ENCODE data around the gene CCDC192.

Gene CCDC192

GRCh38 chr5:127758766-127759283 is 55.6 kb downstream of the CCDC192 start:
- DNase-seq (ENCODE audit: low read depth): no peak
- no peak overlapping the region for H3K4me3 ChIP-seq (ENCODE audit: low read depth, low read length)
- TF ChIP-seq, protein P1, sequence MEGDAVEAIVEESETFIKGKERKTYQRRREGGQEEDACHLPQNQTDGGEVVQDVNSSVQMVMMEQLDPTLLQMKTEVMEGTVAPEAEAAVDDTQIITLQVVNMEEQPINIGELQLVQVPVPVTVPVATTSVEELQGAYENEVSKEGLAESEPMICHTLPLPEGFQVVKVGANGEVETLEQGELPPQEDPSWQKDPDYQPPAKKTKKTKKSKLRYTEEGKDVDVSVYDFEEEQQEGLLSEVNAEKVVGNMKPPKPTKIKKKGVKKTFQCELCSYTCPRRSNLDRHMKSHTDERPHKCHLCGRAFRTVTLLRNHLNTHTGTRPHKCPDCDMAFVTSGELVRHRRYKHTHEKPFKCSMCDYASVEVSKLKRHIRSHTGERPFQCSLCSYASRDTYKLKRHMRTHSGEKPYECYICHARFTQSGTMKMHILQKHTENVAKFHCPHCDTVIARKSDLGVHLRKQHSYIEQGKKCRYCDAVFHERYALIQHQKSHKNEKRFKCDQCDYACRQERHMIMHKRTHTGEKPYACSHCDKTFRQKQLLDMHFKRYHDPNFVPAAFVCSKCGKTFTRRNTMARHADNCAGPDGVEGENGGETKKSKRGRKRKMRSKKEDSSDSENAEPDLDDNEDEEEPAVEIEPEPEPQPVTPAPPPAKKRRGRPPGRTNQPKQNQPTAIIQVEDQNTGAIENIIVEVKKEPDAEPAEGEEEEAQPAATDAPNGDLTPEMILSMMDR (IDR thresholded peaks at IDR 0.05; ENCODE audit: control insufficient read depth, extremely low read depth, insufficient read depth): no peak

DNA sequence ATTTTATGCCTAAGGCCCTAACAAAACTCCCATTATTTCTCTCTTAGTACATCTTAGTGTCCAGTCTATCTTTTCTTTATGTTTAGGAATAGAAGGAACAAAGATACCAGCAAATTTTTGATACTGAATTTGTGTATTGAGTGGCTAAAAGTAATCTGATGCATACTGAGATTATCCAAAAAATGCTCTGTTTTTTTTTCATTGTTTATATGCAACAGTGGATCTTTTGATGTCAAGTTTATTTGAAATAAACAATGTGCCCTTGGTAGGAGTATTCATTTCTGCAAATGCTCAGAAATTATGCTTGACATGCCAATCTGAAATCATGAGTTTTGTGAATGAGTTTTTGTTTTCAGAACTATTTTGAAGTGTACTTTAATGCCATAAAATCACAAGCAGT is 58.7 kb downstream of the CCDC192 start:
- DNase-seq (ENCODE audit: low read depth): no peak
- TF ChIP-seq, protein P1 (IDR thresholded peaks at IDR 0.05; ENCODE audit: control insufficient read depth, extremely low read depth, insufficient read depth): no peak
- no peak overlapping the region for H3K4me3 ChIP-seq (ENCODE audit: low read depth, low read length)

DNA sequence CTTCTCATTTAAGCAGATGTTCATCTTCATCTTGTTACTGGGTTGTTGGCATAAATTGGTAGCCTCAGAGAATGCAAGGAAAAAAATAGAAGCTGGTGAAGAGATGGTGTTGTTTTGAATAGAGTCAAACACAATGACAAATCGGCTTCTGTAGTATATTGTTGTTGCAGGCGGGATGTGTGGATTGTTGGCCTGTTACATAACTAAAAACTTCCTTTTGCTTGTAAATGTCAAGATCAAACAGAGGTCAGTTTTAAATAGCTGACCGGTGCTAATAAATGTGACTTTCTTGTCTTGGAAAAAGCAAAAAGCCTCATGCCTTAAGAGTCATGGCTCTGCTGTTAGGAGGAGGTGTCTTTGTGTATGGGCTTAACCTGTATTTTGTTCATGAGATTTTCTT is 59.2 kb downstream of the CCDC192 start:
- DNase-seq (ENCODE audit: low read depth): no peak
- TF ChIP-seq, protein P1 (IDR thresholded peaks at IDR 0.05; ENCODE audit: control insufficient read depth, extremely low read depth, insufficient read depth): no peak
- no peak overlapping the region for H3K4me3 ChIP-seq (ENCODE audit: low read depth, low read length)

DNA sequence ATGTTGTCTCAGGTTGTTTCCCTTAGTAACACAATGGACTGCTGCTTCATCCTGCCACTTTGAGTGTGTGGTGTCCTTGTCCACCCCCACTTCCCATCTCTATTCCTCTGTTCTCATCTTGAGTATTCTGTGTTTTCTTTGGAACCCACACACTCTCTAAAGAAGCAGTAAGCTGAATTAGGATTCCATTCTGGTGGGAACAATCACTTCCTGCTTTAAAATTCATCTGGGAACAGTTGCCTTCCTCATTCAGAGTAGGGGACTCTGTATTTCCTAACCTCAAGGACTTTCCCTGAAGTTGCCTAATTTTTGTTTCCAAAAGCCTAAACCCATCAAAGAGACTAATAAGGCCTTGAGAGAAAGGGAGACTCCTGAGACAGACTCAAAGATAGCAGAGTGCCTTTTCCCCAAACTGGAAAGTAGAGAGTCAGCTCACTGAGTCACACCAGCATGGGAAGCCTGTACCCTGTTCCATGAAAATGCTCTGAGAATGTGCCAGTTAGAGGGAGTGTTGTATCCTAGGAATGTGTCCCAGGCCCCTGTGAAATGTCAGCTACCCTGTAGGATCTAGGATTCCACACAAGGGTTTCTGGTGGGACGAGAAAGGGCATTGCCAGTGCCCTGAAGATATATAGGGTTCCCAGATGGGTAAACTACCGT is 63.6 kb downstream of the CCDC192 start:
- DNase-seq (ENCODE audit: low read depth): no peak
- TF ChIP-seq, protein P1 (IDR thresholded peaks at IDR 0.05; ENCODE audit: control insufficient read depth, extremely low read depth, insufficient read depth): no peak
- no peak overlapping the region for H3K4me3 ChIP-seq (ENCODE audit: low read depth, low read length)

DNA sequence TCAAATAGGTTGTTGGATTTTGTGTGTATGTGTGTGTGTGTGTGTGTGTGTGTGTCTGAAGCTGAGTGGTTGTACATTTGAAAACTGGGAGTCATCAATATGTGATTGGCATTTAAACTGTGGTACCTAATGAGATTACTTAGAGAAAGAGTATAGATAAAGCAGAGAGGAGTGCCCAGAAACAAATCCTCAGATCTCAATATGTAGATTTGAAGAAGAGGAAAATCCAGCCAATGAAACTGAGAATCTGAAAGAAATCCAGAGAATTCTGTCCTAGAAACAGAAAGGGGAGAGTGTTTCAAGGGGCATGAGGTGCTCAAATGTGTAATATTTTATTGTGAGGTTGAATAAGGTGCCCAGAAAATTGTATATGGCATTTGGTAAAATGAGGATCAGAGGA is 66.2 kb downstream of the CCDC192 start:
- DNase-seq (ENCODE audit: low read depth): no peak
- H3K4me3 ChIP-seq (ENCODE audit: low read depth, low read length): no peak overlapping the region
- TF ChIP-seq, protein P1 (IDR thresholded peaks at IDR 0.05; ENCODE audit: control insufficient read depth, extremely low read depth, insufficient read depth): no peak

DNA sequence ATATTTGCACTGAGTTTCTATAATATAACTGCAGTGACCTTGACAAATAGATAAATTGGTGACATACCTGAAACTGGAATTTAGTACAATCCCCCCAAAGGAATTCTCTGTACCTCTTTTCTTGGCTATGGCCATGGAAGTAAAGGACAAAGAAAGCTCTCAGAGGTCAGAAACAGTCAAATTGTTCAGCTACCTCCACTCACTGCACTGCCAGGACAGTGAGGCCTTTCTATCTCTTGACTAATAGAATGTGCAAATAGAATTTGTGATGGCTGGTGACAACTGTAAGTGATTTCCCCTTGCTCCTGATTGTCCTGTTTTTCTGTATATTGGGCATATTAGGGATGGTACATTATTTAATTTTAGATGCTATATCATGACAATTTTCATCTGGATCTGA is 67.1 kb downstream of the CCDC192 start:
- no peak for DNase-seq (ENCODE audit: low read depth)
- H3K4me3 ChIP-seq (ENCODE audit: low read depth, low read length): no peak overlapping the region
- TF ChIP-seq, protein P1 (IDR thresholded peaks at IDR 0.05; ENCODE audit: control insufficient read depth, extremely low read depth, insufficient read depth): no peak

- H3K4me3 ChIP-seq (ENCODE audit: low read depth, low read length): no peak overlapping the region
- TF ChIP-seq, protein P1 (IDR thresholded peaks at IDR 0.05; ENCODE audit: control insufficient read depth, extremely low read depth, insufficient read depth): no peak
- no peak for DNase-seq (ENCODE audit: low read depth)
These were observed 69.3 kb downstream of the CCDC192 start for GRCh38 chr5:127772531-127772930.
